H9 (cell line): ENCODE results near the gene MAD1L1. TPM values are rescaled to one million over a fixed set of nuclear protein-coding genes. Genes with fewer than 3 reads are reported as not detected.
A peak's percentile ranks its signal among the peaks of the same experiment; 100 is the strongest.

Experiments
- DNase-seq: peaks from one replicate; pipeline ENCODE4 v3.0.0-alpha.2; 2017
- H2AFZ ChIP-seq: one replicate; pipeline ENCODE4 v1.6.1; 2013; ENCODE audit warnings: mild to moderate bottlenecking, low read length, control low read depth, moderate library complexity
- H2AK5ac ChIP-seq: 2 replicates; pipeline ENCODE4 v1.6.1; 2013; ENCODE audit warnings: low read length, control low read depth, mixed read lengths; ENCODE audit not compliant: insufficient read length
- H2BK120ac ChIP-seq: one replicate; pipeline ENCODE4 v1.6.1; 2013; ENCODE audit warnings: low read depth, mild to moderate bottlenecking, low read length, control low read depth, inconsistent platforms; ENCODE audit not compliant: poor library complexity, severe bottlenecking
- H2BK12ac ChIP-seq: 2 replicates; pipeline ENCODE4 v1.6.1; 2013; ENCODE audit warnings: low read length, control low read depth, mixed read lengths, low read depth; ENCODE audit not compliant: insufficient read length
- H2BK15ac ChIP-seq: 2 replicates; pipeline ENCODE4 v1.6.1; 2013; ENCODE audit warnings: low read depth, low read length, control low read depth
- H2BK20ac ChIP-seq: one replicate; pipeline ENCODE4 v1.6.1; 2013; ENCODE audit warnings: low read depth, mild to moderate bottlenecking, low read length, control low read depth, inconsistent platforms; ENCODE audit not compliant: poor library complexity, severe bottlenecking
- H2BK5ac ChIP-seq: 2 replicates; pipeline ENCODE4 v1.6.1; 2013; ENCODE audit warnings: low read length, control low read depth, mixed read lengths; ENCODE audit not compliant: insufficient read length
- H3K14ac ChIP-seq: 2 replicates; pipeline ENCODE4 v1.6.1; 2013; ENCODE audit warnings: low read length, control low read depth; ENCODE audit not compliant: insufficient read depth
- H3K18ac ChIP-seq: 2 replicates; pipeline ENCODE4 v1.6.1; 2013; ENCODE audit warnings: low read depth, mild to moderate bottlenecking, mixed read lengths, low read length, control low read depth; ENCODE audit not compliant: insufficient read length
- H3K23ac ChIP-seq: 2 replicates; pipeline ENCODE4 v1.6.1; 2013; ENCODE audit warnings: low read length, control low read depth, mixed read lengths, low read depth; ENCODE audit not compliant: insufficient read length
- H3K23me2 ChIP-seq: 2 replicates; pipeline ENCODE4 v1.6.1; 2013; ENCODE audit warnings: low read depth, mild to moderate bottlenecking, mixed read lengths, low read length, control low read depth; ENCODE audit not compliant: insufficient read length, poor library complexity, severe bottlenecking
- H3K27ac ChIP-seq: 2 replicates; pipeline ENCODE4 v1.5.1; 2013; ENCODE audit warnings: low read length, control low read depth, mixed read lengths, low read depth; ENCODE audit not compliant: insufficient read length
- H3K27me3 ChIP-seq: 2 replicates; pipeline ENCODE4 v1.6.1; 2013; ENCODE audit warnings: low read length, control low read depth, inconsistent platforms; ENCODE audit not compliant: insufficient read depth
- H3K4ac ChIP-seq: 2 replicates; pipeline ENCODE4 v1.6.1; 2013; ENCODE audit warnings: low read depth, mild to moderate bottlenecking, control low read depth, inconsistent platforms, low read length, moderate library complexity
- H3K4me1 ChIP-seq: 2 replicates; pipeline ENCODE4 v1.6.1; 2013; ENCODE audit warnings: low read length, control low read depth, inconsistent platforms; ENCODE audit not compliant: insufficient read depth
- H3K4me2 ChIP-seq: 2 replicates; pipeline ENCODE4 v1.6.1; 2013; ENCODE audit warnings: low read length, control low read depth, mixed read lengths; ENCODE audit not compliant: insufficient read length, insufficient read depth
- H3K56ac ChIP-seq: 2 replicates; pipeline ENCODE4 v1.6.1; 2013; ENCODE audit warnings: low read depth, mild to moderate bottlenecking, mixed read lengths, low read length, control low read depth; ENCODE audit not compliant: insufficient read length
- H3K79me1 ChIP-seq: 2 replicates; pipeline ENCODE4 v1.6.1; 2013; ENCODE audit warnings: low read depth, mild to moderate bottlenecking, moderate library complexity, low read length, control low read depth, inconsistent platforms; ENCODE audit not compliant: insufficient read depth, poor library complexity, severe bottlenecking
- H3K79me2 ChIP-seq: 2 replicates; pipeline ENCODE4 v1.6.1; 2013; ENCODE audit warnings: low read length, control low read depth, inconsistent platforms; ENCODE audit not compliant: insufficient read depth
- H3K9ac ChIP-seq: 2 replicates; pipeline ENCODE4 v1.6.1; 2013; ENCODE audit warnings: low read length, control low read depth, mixed read lengths; ENCODE audit not compliant: insufficient read length; ENCODE audit errors: extremely low read depth
- H3K9me3 ChIP-seq: one replicate; pipeline ENCODE4 v1.6.1; 2013; ENCODE audit warnings: low read depth, low read length, inconsistent platforms; ENCODE audit not compliant: control insufficient read depth
- H3T11ph ChIP-seq: one replicate; pipeline ENCODE4 v1.6.1; 2013; ENCODE audit warnings: mild to moderate bottlenecking, low read length, control low read depth, inconsistent platforms
- H4K20me1 ChIP-seq: one replicate; pipeline ENCODE4 v1.6.1; 2013; ENCODE audit not compliant: control insufficient read depth, insufficient read length, insufficient read depth
- H4K5ac ChIP-seq: 2 replicates; pipeline ENCODE4 v1.6.1; 2013; ENCODE audit warnings: low read depth, mild to moderate bottlenecking, mixed read lengths, low read length, control low read depth; ENCODE audit not compliant: insufficient read length
- H4K8ac ChIP-seq: replicated peaks from 2 replicates; pipeline ENCODE4 v1.6.1; 2013; ENCODE audit warnings: low read length, control low read depth, mixed read lengths, low read depth; ENCODE audit not compliant: insufficient read length
- H4K91ac ChIP-seq: 2 replicates; pipeline ENCODE4 v1.6.1; 2013; ENCODE audit warnings: low read depth, mild to moderate bottlenecking, moderate library complexity, mixed read lengths, low read length, control low read depth; ENCODE audit not compliant: insufficient read length
- H3K27ac Mint-ChIP-seq, 3 experiments: 2 replicates in 2 of 3; 3 replicates in 1 of 3; pipeline ENCODE4 v1.8.0; 2020 to 2021; ENCODE audit warnings: mixed read lengths in 3 of 3, mild to moderate bottlenecking in 1 of 3, moderate library complexity in 1 of 3
- H3K27me3 Mint-ChIP-seq: 2 replicates; pipeline ENCODE4 v1.8.0; 2021; ENCODE audit warnings: low read depth, mild to moderate bottlenecking, moderate library complexity, mixed read lengths
- H3K36me3 Mint-ChIP-seq, 3 experiments: 2 replicates in 2 of 3; 3 replicates in 1 of 3; pipeline ENCODE4 v1.8.0; 2020 to 2021; ENCODE audit warnings: low read depth in 3 of 3, mixed read lengths in 3 of 3; ENCODE audit not compliant: insufficient read depth in 1 of 3
- H3K4me1 Mint-ChIP-seq, 2 experiments: 2 replicates each; pipeline ENCODE4 v1.8.0; 2020; ENCODE audit warnings: mixed read lengths in 2 of 2
- H3K4me3 Mint-ChIP-seq, 2 experiments: 2 replicates in 1 of 2; 3 replicates in 1 of 2; pipeline ENCODE4 v1.8.0; 2020 to 2021; ENCODE audit warnings: mild to moderate bottlenecking in 2 of 2, mixed read lengths in 2 of 2, moderate library complexity in 1 of 2
- H3K9me3 Mint-ChIP-seq, 2 experiments: 2 replicates in 1 of 2; 3 replicates in 1 of 2; pipeline ENCODE4 v1.8.0; 2020; ENCODE audit warnings: mild to moderate bottlenecking in 2 of 2, mixed read lengths in 2 of 2, moderate library complexity in 1 of 2
- WGBS: extraction: QIAGEN DNeasy Blood & Tissue Kit; methylation state at CpG from one replicate; pipeline ENCODE4 v1.1.7; 2013; ENCODE audit warnings: missing lambda C conversion rate, low lambda C conversion rate, mixed read lengths; ENCODE audit not compliant: insufficient read length; ENCODE audit errors: extremely low coverage; 5-methylcytosine and 5-hydroxymethylcytosine counted together
- total RNA-seq: library from RNA; stranded (reverse); gene quantifications from 2 replicates; pipeline ENCODE4 v1.2.1, GENCODE V29; 2021
- TF ChIP-seq, protein P1 (sequence below): fragments of 200-600 bp; sonication (generic); conservative IDR thresholded peaks from 3 replicates; pipeline ENCODE4 v1.8.0; 2021; ENCODE audit warnings: antibody characterized with exemption, mild to moderate bottlenecking

Gene MAD1L1
- total RNA-seq, 1 experiment from 2014 or later, result 39.0 TPM

DNA sequence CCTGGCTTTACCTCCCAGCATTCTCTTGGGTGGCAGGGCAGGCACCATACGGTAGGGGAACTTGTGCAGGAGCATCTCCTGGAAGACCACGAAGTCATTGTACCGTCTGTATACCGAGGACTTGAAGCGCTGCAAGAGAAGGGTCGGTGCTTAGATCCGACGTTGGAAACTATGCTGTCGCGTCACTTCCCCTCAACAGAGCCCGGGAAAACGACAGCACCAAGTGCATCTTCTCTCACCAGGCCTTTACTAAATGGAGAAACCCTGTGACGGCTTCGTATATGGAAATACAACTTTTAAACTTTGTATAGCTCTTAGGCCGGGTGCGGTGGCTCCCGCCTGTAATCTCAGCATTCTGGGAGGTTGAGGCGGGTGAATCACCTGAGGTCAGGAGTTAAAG, 42.4 kb upstream of the MAD1L1 start:
- Histone ChIP-seq H4K91ac (no peak overlapping the region), H2BK120ac (no peak overlapping the region), H3K27me3 (no peaks in the 10 kb centered on the region), H3K23me2 (no peaks in the 10 kb centered on the region), H3K4ac (no peak overlapping the region), H3K4me1 (peaks cover 2% of the 10 kb centered on the region; the same call in 1 of the 2 replicates), H2AFZ (no peak overlapping the region), H3K79me2 (no peaks in the 10 kb centered on the region), H2BK15ac (no peak overlapping the region), H3K4me2 (no peak overlapping the region), H4K20me1 (no peaks in the 10 kb centered on the region), H3K79me1 (no peaks in the 10 kb centered on the region), H3K9me3 (no peaks in the 10 kb centered on the region), H3T11ph (no peak overlapping the region), H3K27ac (no peak overlapping the region), H3K9ac (no peak overlapping the region), H2AK5ac (no peak overlapping the region), H2BK12ac (no peak overlapping the region), H2BK20ac (no peak overlapping the region), H3K56ac (no peak overlapping the region), H3K14ac (no peak overlapping the region), H4K8ac (no peak overlapping the region), H3K23ac (no peak overlapping the region), H2BK5ac (no peak overlapping the region), H3K18ac (no peak overlapping the region), H4K5ac (no peak overlapping the region)
- no peak for DNase-seq
- Mint-ChIP-seq H3K4me3 (no peak overlapping the region), H3K27ac (peak overlapping the region in 1 of 3 experiments; percentile 59; a peak in 2 of 7 replicates), H3K27me3 (no peaks in the 10 kb centered on the region), H3K9me3 (no peaks in the 10 kb centered on the region), H3K36me3 (peaks cover 7 to 42% (median 29%) of the 10 kb centered on the region in 3 experiments; a peak in 6 of 7 replicates), H3K4me1 (peaks cover 11 to 15% of the 10 kb centered on the region in 2 experiments)
- WGBS, result no CpG with 5 or more reads among the region's 18 CpGs
- TF ChIP-seq, protein P1, sequence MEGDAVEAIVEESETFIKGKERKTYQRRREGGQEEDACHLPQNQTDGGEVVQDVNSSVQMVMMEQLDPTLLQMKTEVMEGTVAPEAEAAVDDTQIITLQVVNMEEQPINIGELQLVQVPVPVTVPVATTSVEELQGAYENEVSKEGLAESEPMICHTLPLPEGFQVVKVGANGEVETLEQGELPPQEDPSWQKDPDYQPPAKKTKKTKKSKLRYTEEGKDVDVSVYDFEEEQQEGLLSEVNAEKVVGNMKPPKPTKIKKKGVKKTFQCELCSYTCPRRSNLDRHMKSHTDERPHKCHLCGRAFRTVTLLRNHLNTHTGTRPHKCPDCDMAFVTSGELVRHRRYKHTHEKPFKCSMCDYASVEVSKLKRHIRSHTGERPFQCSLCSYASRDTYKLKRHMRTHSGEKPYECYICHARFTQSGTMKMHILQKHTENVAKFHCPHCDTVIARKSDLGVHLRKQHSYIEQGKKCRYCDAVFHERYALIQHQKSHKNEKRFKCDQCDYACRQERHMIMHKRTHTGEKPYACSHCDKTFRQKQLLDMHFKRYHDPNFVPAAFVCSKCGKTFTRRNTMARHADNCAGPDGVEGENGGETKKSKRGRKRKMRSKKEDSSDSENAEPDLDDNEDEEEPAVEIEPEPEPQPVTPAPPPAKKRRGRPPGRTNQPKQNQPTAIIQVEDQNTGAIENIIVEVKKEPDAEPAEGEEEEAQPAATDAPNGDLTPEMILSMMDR, result no peak
